ENCODE data around the gene CHTOP.
A peak's percentile ranks its signal among the peaks of the same experiment; 100 is the strongest.

Gene CHTOP

GRCh38 chr1:153685544-153686340 lies 51.9 kb downstream of the CHTOP start:
- Histone ChIP-seq H3K9me3 (replicated peaks in 1 of 11) (no peaks in the 10 kb centered on the region), H3K4me2 (no peak overlapping the region), H3K27me3 (peaks cover 8 to 22% (median 13%) of the 10 kb centered on the region in 11 experiments), H4K20me1 (no peaks in the 10 kb centered on the region; a peak in 1 of 22 replicates), H3K36me3 (no peaks in the 10 kb centered on the region), H3K4me3 (no peak overlapping the region), H3K4me1 (peaks cover 16 to 41% (median 32%) of the 10 kb centered on the region in 10 experiments), H3K9ac (no peak overlapping the region), H3K27ac (no peak overlapping the region)
- TF ChIP-seq Cebpa-rat (IDR thresholded peaks at IDR 0.05) = no peak

- Histone ChIP-seq H3K36me3 (no peaks in the 10 kb centered on the region), H3K27me3 (peaks cover 0 to 5% (median 0%) of the 10 kb centered on the region in 11 experiments; a peak in 2 of 22 replicates), H3K4me2 (peak overlapping the region; percentile 69 to 95 (median 83)), H3K4me1 (peaks cover 16 to 50% (median 42%) of the 10 kb centered on the region in 10 experiments), H3K27ac (peak overlapping the region in 4 of 11 experiments; percentile 9 to 48 (median 28); a peak in 2 of 22 replicates), H3K4me3 (no peak overlapping the region), H3K9me3 (replicated peaks in 1 of 11) (no peaks in the 10 kb centered on the region), H3K9ac (no peak overlapping the region; a peak in 1 of 22 replicates), H4K20me1 (no peaks in the 10 kb centered on the region; a peak in 1 of 22 replicates)
- no peak for TF ChIP-seq Cebpa-rat (IDR thresholded peaks at IDR 0.05)
Measured at GRCh38 chr1:153687346-153688125, 53.7 kb downstream of the CHTOP start.

GRCh38 chr1:153688276-153688675 lies 54.4 kb downstream of the CHTOP start:
- H3K9me3 ChIP-seq (replicated peaks in 1 of 11) = no peaks in the 10 kb centered on the region
- H3K36me3 ChIP-seq = no peaks in the 10 kb centered on the region
- H3K9ac ChIP-seq = peak overlapping the region in 1 of 11 experiments; percentile 8; a peak in 1 of 22 replicates
- no peaks in the 10 kb centered on the region for H4K20me1 ChIP-seq
- no peak overlapping the region for H3K4me3 ChIP-seq
- H3K4me1 ChIP-seq = peaks cover 16 to 50% (median 42%) of the 10 kb centered on the region in 10 experiments
- H3K4me2 ChIP-seq = peak overlapping the region; percentile 69 to 95 (median 83)
- H3K27me3 ChIP-seq = 0 out of 22 replicates have a peak, but pooled peaks cover 0 to 2% (median 0%) of the 10 kb centered on the region in 11 experiments
- no peak for TF ChIP-seq Cebpa-rat (IDR thresholded peaks at IDR 0.05)
- H3K27ac ChIP-seq = peak overlapping the region in 6 of 11 experiments; percentile 9 to 48 (median 28); a peak in 8 of 22 replicates

- H3K27ac ChIP-seq = peak overlapping the region in 5 of 11 experiments; percentile 20 to 48 (median 30); a peak in 2 of 22 replicates
- no peaks in the 10 kb centered on the region for H4K20me1 ChIP-seq
- H3K9me3 ChIP-seq (replicated peaks in 1 of 11) = no peaks in the 10 kb centered on the region
- H3K4me1 ChIP-seq = peaks cover 16 to 48% (median 42%) of the 10 kb centered on the region in 10 experiments
- H3K4me2 ChIP-seq = peak overlapping the region; percentile 69 to 95 (median 83)
- H3K27me3 ChIP-seq = no peaks in the 10 kb centered on the region
- no peaks in the 10 kb centered on the region for H3K36me3 ChIP-seq
- H3K9ac ChIP-seq = peak overlapping the region in 2 of 11 experiments; percentile 8 to 32; a peak in 1 of 22 replicates
- TF ChIP-seq Cebpa-rat (IDR thresholded peaks at IDR 0.05) = no peak
- no peak overlapping the region; a peak in 1 of 20 replicates for H3K4me3 ChIP-seq
Measured at GRCh38 chr1:153688736-153689328, 55.0 kb downstream of the CHTOP start.

- no peak overlapping the region for H3K9ac ChIP-seq
- no peak overlapping the region for H3K4me2 ChIP-seq
- 0 out of 22 replicates have a peak, but pooled peaks cover 0 to 5% (median 0%) of the 10 kb centered on the region in 11 experiments for H3K27me3 ChIP-seq
- no peaks in the 10 kb centered on the region for H3K36me3 ChIP-seq
- H4K20me1 ChIP-seq = no peaks in the 10 kb centered on the region
- TF ChIP-seq Cebpa-rat (IDR thresholded peaks at IDR 0.05) = no peak
- no peak overlapping the region for H3K27ac ChIP-seq
- H3K9me3 ChIP-seq (replicated peaks in 1 of 11) = no peaks in the 10 kb centered on the region
- H3K4me3 ChIP-seq = no peak overlapping the region
- peaks cover 17 to 45% (median 43%) of the 10 kb centered on the region in 10 experiments for H3K4me1 ChIP-seq
Measured at GRCh38 chr1:153693466-153693865, 59.6 kb downstream of the CHTOP start.

Data from BLaER1 treated with 17β-estradiol and CSF1 and Interleukin-3, amounts not matched to agents 10 nM and 100 nM (cell line).